GM19324 (cell line): ENCODE results near the gene C19orf73.

Source experiments
- ATAC-seq: cut with Tn5 transposase; IDR thresholded peaks from one replicate; pipeline ENCODE4 v1.9.1; 2021; ENCODE audit warnings: mild to moderate bottlenecking, moderate library complexity; ENCODE audit not compliant: unreplicated experiment, low FRiP score

The C19orf73 gene, protein sequence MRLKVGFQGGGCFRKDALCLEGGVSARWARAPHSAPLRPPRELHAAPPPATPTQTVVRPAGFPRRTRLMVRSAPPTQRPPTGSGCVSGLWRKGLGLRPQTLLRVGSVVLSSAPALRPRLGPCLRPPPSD

DNA sequence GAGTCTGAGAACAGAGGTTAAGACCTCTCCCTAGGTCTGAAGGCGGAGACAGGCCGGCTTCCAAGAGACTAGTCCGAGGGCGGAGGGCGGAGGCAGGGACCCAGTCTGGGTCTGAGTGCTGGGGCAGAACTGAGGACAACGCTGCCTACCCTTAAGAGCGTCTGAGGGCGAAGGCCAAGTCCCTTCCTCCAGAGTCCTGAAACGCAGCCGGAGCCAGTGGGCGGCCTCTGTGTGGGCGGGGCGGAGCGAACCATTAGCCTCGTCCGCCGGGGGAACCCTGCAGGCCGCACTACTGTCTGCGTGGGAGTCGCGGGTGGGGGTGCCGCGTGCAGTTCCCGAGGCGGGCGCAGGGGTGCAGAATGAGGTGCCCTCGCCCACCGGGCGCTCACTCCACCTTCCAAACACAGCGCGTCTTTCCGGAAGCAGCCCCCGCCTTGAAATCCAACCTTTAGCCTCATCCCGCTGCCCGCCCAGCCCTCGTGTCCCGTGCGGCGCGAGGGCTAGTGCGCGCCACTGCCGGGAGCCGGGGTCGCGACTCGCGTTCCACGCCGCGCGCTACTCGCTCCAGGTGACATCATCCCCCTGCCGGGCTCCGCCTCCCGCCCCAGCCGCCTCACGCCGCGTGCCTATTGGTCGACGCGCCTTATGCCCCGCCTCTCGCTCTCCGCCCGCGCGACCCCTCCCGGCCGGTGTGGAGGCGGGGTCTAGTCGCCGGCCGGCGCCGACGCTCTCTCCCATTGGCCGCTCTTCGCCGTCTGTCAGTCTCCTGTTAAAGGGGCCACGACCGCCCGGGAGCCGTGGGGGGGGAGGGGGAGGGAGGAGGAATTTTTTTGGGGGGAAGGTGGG lies at the start of gene C19orf73:
Gene C19orf73, minus strand, starts transcription at position 579 of the 846 bp plus-strand sequence. Its CDS starts 121 bp downstream, at position 458.
- peak; percentile 83 for ATAC-seq

DNA sequence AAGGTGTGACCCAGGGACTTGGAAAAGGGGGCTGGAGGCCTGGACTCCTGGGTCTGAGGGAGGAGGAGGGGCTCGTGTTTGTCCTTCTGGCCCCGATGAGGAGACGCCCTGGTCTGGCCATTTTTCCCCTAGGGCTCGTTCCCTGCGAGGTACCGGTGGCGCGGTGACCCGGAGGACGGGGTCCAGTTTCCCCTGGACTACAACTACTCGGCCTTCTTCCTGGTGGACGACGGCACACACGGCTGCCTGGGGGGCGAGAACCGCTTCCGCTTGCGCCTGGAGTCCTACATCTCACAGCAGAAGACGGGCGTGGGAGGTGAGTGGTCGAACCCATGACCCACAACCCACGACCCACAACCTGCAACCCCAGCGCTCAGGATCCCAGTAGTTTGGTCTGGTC lies 49.5 kb upstream of the C19orf73 start:
- no peak for ATAC-seq

DNA sequence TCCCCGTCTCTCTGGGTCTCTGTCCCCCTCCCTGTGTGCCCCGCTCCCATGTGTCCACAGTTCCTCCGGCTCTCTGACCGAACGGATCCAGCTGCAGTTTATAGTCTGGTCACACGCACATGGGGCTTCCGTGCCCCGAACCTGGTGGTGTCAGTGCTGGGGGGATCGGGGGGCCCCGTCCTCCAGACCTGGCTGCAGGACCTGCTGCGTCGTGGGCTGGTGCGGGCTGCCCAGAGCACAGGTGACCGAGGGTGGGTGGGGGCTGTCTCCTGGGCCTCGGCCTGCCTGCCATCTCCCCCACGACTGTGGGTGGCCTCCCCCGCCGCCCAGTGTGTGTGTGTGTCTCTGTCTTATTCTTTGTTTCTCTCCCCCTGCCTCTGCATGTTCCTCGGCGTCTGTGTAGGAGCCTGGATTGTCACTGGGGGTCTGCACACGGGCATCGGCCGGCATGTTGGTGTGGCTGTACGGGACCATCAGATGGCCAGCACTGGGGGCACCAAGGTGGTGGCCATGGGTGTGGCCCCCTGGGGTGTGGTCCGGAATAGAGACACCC lies 49.0 kb upstream of the C19orf73 start:
- ATAC-seq, result no peak

DNA sequence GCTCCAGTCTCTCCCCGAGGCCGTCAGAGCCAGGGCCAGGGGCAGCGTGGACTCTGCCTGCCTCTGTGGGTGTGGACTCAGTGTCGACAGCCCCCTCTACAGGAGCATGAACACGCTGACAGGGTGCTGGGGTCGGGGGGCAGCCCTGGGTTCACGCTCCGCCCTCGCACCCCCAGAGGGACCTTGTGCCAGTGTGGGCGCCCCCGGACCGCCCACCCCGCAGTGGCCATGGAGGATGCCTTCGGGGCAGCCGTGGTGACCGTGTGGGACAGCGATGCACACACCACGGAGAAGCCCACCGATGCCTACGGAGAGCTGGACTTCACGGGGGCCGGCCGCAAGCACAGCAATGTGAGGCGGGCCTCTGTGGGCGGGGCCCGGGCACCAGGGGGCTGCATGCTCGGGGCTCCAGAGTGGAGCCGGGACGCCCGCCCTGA lies 46.9 kb upstream of the C19orf73 start:
- ATAC-seq, result no peak

DNA sequence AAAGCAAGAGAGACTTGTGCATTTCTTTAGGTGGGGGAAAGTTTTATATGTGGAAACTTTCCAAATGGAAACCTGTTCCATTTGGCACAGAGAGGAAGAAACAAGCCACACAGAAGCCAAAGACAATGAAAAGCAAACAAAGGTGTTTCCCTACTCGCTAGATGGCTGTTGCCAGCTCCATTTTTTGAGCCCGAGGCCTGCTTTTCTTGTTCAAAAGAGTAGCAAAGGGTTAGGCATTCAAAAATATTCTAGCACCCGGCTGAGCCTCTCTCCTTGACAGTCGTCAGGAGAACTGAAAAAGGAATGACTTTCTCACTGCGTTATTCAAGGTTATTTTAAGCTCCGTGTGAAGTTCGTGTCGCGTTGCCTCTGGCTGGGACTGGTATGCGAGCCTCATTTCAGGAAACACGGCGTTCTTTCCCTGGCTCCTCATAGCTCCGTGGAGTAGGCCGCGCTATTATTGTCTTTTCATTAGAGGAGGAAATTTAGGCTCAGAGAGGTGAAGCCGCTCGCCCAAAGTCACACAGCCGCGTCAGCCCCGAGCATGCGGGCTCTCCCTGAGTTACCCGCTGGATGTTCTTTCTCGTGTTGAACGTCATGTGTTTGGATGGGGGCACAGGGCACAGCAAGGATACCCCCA lies 46.3 kb upstream of the C19orf73 start:
- no peak for ATAC-seq

DNA sequence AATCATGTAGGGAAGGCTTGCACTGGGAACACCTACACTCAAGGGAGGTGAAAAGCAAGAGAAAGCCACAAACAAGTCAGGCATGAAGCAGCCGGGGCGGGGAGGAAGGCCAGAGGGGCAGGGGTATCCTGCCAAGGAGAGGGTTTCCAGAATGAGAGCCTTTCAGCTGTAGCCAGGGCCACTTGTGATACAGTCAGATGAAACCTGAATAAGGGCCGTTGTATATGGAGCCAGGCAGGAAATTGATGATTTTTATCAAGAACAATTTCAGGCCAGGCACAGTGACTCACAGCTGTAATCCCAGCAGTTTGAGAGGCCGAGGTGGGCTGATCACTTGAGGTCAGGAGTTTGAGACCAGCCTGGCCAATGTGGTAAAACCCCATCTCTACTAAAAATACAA lies 43.0 kb upstream of the C19orf73 start:
- no peak for ATAC-seq

DNA sequence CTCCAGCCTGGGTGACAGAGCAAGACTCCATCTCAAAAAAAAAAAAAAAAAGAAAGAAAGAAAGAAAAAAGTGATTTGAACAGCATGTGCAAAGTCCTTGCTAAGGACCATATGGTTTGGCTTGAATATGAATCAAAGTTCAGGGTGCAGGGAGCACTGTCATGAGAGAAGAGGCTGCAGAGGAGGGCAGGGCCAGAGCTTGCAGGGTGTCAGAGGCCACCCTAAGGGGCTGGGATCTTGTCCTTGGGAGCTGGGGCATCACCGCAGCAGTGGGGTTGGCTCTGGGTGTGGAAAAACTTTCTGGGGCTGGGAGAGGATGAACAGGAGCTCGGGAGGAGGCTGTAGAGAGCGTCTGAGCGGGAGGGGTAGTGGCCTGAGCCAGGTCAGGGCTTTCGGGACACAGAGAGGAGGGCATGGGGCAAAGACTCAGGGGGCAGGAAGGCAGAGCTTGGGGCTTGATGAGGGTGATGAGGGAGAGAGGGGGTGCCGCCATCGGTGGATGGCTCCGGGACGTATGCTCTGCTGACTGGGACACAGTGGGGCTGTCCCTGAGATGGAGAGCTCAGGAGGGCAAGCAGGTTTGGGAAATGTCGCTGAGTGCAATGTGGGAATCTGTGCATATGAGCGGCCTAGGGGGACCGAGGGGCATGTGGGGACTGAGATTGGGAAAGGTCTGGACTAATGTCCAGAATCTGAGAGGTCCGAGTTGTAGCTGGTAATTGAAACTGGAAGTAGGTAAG lies 41.7 kb upstream of the C19orf73 start:
- no peak for ATAC-seq

DNA sequence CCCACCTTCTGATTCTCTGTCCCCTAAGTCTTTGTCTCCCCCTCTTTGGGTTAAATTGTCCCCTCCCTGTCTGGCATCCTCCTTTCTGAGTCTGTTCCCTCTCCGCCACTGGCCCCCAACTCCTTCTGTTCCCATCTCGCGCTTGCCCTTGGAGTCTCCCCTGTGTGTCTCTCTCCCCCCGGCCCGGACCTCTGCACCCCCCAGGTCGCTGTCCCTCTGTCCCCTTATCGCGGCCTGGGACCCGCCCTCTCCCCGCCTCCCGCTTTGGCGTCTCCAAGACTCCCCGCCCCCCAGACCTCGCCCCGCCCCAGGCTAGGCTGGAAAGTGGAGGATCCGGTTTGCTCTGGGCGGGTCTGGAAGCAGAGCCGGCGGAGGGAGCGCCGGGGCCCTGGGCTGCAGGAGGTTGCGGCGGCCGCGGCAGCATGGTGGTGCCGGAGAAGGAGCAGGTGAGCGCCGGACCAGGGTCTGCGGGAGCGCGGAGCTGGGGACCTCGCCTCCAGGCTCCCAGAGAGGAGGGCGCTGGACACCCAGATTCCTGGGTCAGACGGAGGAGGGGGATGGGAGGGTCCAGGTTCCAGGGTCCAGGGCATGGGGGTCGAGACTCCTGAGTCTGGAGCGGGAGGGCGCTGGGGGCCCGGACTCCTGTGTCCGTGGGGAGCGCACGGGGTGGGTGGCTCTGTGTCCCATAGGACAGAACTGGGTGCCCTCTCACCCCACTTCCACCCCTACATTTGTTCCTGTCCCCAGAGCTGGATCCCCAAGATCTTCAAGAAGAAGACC lies 38.7 kb upstream of the C19orf73 start, which contains the start of gene TRPM4:
Gene TRPM4, plus strand, starts transcription at position 348 of the 780 bp plus-strand sequence. Its CDS starts 75 bp downstream, at position 423.
- ATAC-seq, result no peak

DNA sequence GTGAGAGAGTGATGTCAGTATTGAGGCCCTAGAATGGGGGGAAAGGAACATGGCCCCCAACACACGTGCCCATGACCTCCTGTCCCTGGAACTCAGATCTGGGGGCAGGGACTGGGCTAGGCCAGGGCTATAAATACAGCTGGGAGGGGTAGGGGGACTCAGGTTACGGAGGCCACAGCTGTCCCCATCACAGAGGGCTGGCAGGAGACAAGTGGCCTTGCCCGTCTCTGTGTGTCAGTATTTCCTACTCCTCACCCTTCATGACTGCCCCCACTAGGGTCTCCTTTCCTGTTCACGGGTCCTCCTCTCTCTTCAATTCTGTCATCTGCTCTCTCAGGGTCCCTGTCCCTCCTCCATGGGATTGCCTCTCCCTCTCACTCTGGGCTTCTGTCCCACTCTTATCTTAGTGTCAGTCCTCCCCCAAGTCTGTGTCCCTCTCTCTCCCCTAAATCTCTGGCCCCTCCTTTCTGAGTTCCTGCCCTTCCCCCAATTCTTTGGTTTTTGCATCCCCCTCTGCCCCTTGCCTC lies 36.9 kb upstream of the C19orf73 start:
- no peak for ATAC-seq

DNA sequence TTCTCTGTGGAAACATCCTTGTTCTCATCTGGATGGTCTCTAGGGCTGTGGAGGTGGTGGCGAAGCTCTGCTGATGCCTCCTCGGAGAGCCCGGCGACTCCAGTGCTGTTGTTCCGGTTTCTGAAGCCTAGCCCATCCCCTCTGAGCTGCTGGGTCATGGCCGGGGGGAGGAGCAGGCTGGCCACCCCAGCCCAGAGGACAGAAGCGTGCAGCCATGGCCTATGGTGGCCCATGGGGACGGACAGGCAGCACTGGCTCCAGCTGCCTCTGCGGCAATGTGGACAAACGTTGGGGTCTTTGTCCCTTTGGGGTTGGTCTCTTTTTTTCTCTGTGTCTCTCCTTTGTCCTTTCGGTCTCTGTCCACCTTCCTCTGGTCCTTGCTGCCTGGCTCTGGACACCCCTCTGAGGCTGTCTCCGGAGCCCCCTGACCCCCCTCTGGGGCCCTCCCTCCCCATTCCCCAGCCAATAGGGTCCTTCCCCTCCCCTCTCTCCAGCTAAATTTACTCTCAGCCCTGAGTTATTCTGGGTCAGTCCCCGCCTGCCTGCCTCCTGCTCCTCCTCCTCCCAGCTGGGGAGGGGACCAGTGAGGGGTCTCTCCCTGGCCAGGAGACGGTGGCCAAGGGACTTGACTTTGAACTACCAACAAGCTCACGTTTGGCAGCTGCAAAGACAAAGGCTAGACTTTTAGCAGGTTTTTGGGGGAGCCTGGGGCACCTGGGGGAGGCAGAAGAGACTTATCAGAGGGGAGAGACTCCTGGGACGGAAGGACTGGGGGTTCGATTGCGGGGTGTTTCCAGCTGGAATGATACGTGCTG lies 36.3 kb upstream of the C19orf73 start, which contains the start of gene HRC:
Gene HRC, minus strand, starts transcription at position 392 of the 815 bp plus-strand sequence. Its CDS starts 159 bp downstream, at position 233.
- ATAC-seq, result no peak

DNA sequence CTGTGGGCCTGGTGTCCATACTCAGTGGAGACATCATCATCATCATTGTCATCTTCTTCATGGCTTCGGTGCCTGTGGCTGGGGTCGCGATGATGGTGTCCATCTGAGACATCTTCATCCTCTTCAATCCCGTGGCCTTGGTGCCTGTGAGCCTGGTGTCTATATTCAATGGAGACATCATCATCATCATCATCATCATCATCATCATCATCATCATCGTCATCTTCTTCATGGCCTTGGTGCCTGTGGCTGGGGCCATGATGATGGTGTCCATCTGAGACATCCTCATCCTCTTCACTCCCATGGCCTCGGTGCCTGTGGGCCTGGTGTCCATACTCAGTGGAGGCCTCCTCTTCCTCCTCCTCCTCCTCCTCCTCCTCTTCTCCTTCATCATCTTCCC lies 35.3 kb upstream of the C19orf73 start:
- ATAC-seq, result no peak

DNA sequence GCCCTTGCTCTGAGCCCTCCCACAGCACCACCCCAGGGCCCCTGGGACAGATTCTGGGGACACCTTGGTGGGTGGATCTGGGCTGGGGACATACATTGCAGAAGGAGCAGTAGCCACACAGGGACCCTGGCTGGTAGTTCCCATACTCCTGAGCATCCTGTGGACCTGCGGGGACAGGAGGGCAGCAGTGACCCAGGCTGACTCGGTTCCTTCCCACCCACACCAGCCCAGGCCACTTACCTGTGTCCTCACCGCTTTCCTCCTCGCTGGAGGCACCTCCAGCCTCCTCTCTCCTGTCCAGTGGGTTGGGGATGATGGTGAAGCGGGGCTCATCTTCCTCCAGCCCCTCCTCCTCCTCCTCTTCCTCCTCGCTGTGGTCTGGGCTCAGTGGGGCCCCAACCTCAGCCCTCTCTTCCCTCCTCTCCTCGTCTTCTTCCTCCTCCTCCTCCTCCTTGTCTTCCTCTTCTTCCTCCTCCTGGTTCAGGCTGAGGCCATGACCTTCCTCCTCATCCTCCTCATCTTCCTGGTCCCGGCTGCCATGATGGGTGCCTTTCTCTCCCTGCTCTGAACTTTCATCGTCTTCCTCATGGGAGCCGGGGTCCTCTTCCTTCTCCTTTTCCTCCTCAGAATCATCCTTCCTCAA lies 34.3 kb upstream of the C19orf73 start:
- no peak for ATAC-seq

DNA sequence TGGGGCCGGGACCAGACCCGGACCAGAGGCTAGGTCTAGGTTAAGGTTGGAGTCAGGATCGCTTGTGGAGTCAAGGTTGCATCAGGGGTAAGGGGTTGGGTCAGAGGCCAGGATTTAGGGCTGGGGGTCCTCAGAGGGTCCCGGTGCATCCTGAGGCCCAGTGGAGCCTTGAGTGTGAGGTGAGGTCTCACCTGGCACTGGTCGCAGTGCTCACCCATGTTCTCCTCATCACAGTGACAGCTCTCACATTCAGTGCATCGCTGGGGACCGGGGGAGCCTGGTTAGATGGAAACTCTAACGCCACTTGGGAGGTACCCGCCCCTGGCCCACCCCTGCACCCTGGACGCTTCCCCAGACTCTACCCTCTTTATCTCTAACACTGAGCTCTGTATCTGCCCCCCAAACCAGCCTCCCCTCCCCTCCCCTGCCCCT lies 33.2 kb upstream of the C19orf73 start:
- ATAC-seq, result no peak

DNA sequence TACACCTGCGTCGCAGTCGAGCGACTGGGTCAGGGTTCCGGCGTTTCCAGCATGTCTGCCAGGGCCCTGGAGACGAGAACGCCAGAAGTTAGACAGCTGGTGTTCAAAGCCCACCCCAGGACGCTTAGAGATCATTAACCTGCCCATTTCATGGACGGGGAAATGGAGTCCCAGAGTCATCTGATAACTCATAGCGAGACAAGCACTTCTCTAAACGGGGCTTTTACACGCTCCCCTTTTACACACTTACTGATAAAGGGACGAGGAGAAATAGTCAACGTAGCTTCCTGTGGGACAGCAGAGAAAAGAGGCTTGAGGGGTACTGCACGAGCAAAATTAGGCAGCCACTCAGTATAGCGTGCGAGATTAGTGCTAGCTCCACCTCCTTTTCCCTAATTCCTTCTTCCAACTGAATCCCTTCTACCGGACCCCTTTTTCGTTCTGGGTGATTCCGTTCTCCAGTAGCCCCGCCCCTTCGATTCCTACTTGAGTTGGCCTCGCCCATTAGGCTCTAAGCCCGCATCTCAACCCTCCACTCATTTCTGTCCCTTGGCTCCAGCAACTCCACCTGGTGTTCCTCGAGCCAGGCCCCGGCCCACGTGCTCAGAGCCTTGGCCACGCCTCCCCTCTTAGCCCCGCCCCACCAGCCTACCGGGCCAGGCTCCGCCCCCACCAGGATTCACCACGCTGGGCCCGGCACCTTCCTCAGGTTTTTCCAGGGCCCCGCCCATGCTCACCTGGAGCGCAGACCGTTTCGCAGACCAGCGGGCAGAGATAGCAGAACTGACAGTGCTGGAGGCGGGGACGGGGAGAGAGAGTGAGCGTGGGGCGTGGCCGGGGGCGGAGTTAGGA lies 32.5 kb upstream of the C19orf73 start:
- ATAC-seq, result no peak

DNA sequence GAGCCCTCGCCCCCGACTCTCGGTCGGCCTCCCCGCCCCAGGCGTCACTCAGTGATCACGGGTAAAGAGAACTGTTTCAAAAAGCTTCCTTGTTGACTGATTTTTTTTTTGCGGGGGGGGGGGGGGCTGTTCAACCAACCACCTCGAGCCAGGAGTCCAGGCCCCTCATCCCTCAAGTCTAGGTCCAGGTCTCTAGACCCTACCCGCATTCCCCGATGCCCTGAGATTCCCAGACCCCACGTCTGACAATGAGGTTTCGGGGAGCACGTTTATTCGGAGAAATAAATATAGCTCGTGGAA lies 32.0 kb upstream of the C19orf73 start:
- ATAC-seq, result no peak

DNA sequence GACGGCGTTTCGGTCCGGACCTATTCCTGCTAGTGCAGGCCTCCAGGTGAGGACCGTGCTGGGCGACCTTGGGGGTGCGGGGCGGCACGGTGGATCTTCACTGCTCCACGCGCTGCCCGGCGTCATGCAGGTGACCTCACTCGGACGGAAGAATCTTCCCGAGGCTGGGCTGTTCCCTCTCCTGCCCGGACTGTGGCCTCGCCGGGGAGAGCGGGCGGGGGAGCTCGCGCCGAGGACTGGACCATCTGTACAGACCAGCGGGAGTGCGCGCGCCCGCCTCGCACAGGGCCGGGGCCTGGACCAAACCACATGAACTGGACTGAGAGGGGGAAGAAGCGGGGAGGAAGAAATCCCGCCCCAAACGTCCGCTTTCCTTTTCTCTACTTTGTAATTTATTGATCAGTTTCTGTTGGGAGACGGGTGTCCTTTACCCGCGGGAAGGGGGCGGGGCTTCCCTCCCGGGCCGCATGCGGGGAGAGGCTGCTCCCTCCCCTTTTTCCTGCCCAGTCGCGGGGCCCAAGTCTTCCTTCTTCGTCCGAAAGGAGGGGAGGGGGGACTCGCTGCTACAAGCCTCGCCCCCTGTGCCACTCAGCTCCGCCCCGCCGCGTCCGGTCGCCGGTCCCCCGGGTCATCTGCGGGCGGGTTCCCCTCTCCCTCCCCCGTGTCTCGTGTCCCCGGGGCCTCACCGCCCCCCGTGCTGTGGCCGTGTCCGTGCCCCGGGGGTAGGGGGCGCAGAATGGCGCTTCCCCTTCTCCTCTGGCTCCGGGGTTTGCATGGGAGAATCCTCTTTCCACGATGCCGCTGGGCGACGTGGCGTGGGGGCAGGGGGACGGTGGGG lies 31.4 kb upstream of the C19orf73 start:
- ATAC-seq, result peak; percentile 43
